Left renal pelvis (tissue), 4 donors: Measurements from ENCODE around the gene MLPH. TPM values are rescaled to one million over a fixed set of nuclear protein-coding genes. Genes with fewer than 3 reads are reported as not detected.

Experiments used
- DNase-seq, 4 donors: peaks; one replicate each; pipeline ENCODE4 v3.0.0-alpha.2; 2013; ENCODE audit warnings: low read depth in 4 of 4, low spot score in 3 of 4
- polyA plus RNA-seq, 4 donors: library from polyadenylated mRNA; unstranded; fragments of 120-200 nt; gene quantifications; one replicate each; pipeline ENCODE4 v1.2.1, GENCODE V29; 2013; ENCODE audit not compliant: insufficient read length in 4 of 4

MLPH gene
- polyA plus RNA-seq, 4 donors: 0.94 to 6.5 (median 3.1) TPM

GRCh38 chr2:237597196-237598145, 110.4 kb downstream of the MLPH start:
- DNase-seq: no peak

GRCh38 chr2:237598468-237599208, 111.6 kb downstream of the MLPH start:
- DNase-seq: no peak

GRCh38 chr2:237599465-237600110, 112.5 kb downstream of the MLPH start:
- no peak for DNase-seq

GRCh38 chr2:237600205-237600846, 113.3 kb downstream of the MLPH start:
- no peak for DNase-seq

DNA sequence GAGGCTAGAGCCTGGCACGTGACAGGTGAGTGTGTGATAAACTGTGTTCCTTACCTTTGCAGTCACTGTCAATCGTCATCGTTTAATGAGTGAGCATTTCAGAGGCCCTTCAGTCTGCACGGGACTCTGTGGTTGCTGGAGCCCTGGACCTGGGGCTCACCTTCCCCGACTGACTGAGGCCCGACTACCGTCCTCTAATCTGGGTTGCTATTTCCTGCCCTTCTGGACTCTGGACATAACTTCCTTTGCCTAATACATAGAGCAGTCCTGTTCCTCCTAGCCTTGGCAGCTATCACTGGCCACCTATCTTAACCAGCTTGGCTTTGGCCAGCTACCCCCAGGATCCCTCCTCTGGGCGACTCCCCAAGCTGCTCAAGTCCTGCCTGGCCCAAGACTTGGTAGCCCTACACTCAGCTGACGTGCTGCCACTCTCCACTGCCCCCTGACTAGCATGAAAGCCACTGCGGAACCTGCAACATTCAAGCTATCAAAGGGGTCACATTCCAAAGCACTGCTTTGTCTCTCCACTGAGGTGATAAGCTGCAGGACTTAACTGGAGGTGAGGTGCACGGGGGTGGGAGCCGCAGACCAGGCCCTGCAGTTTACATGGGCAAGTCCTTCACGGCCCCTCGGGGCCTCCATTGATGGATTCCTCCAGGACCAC, 114.5 kb downstream of the MLPH start:
- no peak for DNase-seq

DNA sequence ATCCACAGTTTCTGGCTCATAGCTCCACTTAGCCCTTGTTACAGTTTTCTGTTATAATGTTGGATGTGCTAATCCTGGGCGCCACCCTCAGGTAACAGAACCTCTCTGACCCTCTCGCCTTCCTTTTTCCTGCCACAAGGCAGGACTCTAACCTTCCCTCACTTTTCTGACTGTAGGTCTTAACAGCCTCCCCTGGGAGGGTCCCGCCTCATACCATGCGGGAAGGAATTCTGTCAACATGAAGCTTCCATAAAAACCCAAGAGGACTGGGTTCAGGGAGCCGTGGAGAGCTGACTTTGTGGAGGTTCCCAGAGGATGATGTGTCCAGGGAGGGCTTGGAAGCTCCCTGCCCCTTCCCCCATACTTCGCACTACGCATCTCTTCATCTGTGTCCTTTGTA, 115.4 kb downstream of the MLPH start:
- no peak for DNase-seq

GRCh38 chr2:237603049-237603717, 116.1 kb downstream of the MLPH start:
- DNase-seq: no peak

DNA sequence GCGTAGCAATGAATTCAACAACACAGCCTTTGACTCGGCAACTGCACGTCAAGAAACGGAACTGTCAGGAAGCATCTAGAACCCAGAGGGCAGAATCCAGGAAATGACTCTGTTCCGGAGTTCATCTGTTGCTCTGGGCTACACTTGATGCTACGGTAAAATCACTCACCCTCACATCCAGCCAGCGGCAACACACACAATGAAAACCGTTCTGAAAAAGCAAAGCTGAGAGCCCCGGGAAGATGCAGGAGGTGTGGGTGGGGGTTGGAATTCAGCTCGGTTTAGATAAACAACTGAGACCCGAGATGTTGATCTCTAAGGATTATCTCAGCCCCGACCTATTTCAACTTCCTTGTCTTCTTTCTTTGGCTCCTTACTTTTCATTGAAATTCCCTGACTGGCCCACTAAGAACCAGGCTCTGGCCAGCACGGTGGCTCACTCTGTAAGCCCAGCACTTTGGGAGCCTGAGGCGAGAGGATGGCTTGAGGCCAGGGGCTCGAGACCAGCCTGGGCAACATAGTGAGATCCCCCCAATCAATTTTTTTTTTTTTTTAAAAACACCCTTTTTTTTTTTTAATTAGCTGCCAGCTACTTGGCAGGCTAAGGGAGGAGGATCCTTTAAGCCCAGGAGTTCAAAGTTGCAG, 116.8 kb downstream of the MLPH start:
- no peak for DNase-seq

DNA sequence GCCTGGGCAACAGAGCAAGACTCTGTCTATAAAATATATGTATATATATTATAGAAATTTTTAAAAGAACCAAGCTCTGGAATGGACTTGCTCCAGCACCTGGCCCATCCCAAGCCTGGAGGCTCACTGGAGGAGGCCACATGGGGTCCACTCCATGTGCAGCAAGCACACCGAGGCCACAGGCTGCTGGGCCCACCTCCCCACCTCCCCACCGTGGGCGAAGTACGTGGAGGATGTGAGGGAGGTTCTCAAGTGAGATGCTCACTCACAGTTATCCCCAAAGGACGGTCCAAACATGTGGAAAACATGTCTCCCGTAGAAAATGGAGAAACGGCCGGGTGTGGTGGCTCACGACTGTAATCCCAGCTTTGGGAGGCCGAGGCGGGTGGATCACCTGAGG, 117.3 kb downstream of the MLPH start:
- no peak for DNase-seq

Other genes with a start within 250 kb of the MLPH start
- gene COL6A3, start 73.1 kb upstream of the MLPH start, polyA plus RNA-seq: 100 to 1,000 TPM; 200 to 266 (median 254) TPM
- gene PRLH, start 79.3 kb downstream of the MLPH start, polyA plus RNA-seq: not detected
- 10 to 100 TPM in 2 of 4 donors, 1 to 10 TPM in 2; 1.7 to 21.3 (median 12.3) TPM for gene RAB17, start 103.5 kb downstream of the MLPH start, polyA plus RNA-seq
- 100 to 1,000 TPM in 1 of 4 donors, 10 to 100 TPM in 3; 60.2 to 103 (median 84.7) TPM for gene LRRFIP1, start 140.3 kb downstream of the MLPH start, polyA plus RNA-seq